ENCODE data around the gene ZNF532.

GRCh38 chr18:58922995-58923394 lies 58.3 kb downstream of the ZNF532 start:
- TF ChIP-seq EZH2 (optimal IDR thresholded peaks at IDR 0.05; ENCODE audit: low read depth, low read length) (no peak), CTCF (IDR thresholded peaks at IDR 0.05; ENCODE audit: low read length) (no peak), EZH2phosphoT487 (IDR thresholded peaks at IDR 0.05; ENCODE audit: low read length) (no peak)
